ENCODE measurements around the gene PPP1R12B. TPM values are rescaled to one million over a fixed set of nuclear protein-coding genes. Genes with fewer than 3 reads are reported as not detected.
"Not testable (repeated sequence)": the region's sequence is repeated elsewhere in the genome, so short reads cannot be mapped to it uniquely, and the experiment has no call there.

PPP1R12B gene
- total RNA-seq, 3 donors from 2014 or later: 80.9 to 655 (median 89.0) TPM

DNA sequence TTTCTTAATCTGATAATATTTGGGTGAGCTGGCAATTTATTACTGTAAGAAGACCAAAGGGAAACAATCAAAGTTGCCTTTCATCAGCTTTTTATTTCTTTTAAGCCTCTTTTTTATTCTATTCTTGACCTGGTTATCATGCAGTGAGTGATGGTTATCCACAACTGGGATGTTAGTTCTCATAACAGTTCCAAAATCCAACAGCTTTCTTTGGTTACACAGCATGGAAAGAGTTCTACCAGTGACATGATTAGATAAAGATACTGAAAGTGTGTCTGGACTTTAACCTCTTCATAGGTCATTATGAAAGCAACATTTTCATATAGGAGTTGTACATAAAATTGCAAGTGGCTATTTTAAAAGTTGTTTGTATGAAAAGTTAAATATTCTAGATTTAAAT, 198.7 kb downstream of the PPP1R12B start:
- Histone ChIP-seq H3K36me3 (ENCODE audit: low read depth) (no peaks in the 10 kb centered on the region), H3K4me3 (no peak overlapping the region), H3K9me3 (no peaks in the 10 kb centered on the region), H3K4me1 (ENCODE audit: low read depth) (peaks cover 2% of the 10 kb centered on the region)
- DNase-seq (no peak), ATAC-seq (peak; percentile 36)
- intact Hi-C loops (cut with DNase I, micrococcal nuclease): no loop called here
- TF ChIP-seq, protein P1, sequence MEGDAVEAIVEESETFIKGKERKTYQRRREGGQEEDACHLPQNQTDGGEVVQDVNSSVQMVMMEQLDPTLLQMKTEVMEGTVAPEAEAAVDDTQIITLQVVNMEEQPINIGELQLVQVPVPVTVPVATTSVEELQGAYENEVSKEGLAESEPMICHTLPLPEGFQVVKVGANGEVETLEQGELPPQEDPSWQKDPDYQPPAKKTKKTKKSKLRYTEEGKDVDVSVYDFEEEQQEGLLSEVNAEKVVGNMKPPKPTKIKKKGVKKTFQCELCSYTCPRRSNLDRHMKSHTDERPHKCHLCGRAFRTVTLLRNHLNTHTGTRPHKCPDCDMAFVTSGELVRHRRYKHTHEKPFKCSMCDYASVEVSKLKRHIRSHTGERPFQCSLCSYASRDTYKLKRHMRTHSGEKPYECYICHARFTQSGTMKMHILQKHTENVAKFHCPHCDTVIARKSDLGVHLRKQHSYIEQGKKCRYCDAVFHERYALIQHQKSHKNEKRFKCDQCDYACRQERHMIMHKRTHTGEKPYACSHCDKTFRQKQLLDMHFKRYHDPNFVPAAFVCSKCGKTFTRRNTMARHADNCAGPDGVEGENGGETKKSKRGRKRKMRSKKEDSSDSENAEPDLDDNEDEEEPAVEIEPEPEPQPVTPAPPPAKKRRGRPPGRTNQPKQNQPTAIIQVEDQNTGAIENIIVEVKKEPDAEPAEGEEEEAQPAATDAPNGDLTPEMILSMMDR (IDR thresholded peaks at IDR 0.05): no peak

DNA sequence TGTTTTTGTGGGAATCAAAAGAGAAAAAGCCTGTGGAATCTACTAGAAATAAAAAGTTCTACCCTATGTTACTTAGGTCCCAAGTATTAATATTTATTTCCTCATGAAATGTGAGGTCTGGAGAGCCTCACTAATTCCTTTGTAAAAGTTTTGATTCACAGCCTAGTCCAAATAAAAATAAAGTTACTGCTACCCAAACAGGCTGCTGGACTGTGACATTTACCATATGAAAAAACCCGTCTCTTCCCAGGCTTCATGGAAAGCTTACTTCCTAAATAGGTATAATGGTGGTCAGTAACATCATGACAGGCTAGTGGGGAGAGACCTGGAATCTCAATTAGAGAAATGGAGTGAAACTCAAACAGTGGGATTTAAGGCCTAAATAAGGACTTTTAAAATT, 201.6 kb downstream of the PPP1R12B start:
- DNase-seq; intact Hi-C loops (cut with DNase I, micrococcal nuclease); H3K4me3 ChIP-seq; H3K36me3 ChIP-seq (ENCODE audit: low read depth); H3K9me3 ChIP-seq; H3K4me1 ChIP-seq (ENCODE audit: low read depth); ATAC-seq: not testable (repeated sequence)

DNA sequence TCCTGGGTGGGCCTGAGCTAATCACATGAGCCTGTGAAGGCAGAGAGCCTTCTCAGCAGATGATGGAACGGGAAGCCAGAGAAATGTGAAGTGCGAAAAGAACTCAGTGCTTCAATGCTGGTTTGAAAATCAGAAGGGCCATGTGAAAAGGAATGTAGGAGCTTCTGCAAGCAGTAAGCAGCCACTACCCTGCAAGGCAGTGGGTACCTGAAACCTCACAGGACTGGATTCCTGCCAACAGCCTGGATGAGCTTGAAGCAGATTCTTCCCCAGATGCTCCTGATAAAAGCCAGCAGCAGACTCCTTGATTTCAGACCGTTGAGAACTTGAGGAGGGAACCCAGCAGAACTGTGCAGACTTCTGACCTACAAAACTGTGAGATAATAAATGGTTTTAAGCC, 203.2 kb downstream of the PPP1R12B start:
- no peak overlapping the region for H3K4me3 ChIP-seq
- H3K4me1 ChIP-seq (ENCODE audit: low read depth): peaks cover 4% of the 10 kb centered on the region
- no peaks in the 10 kb centered on the region for H3K9me3 ChIP-seq
- ATAC-seq: no peak
- intact Hi-C loops (cut with DNase I, micrococcal nuclease): no loop called here
- DNase-seq: no peak
- TF ChIP-seq, protein P1 (IDR thresholded peaks at IDR 0.05): no peak
- no peaks in the 10 kb centered on the region for H3K36me3 ChIP-seq (ENCODE audit: low read depth)

DNA sequence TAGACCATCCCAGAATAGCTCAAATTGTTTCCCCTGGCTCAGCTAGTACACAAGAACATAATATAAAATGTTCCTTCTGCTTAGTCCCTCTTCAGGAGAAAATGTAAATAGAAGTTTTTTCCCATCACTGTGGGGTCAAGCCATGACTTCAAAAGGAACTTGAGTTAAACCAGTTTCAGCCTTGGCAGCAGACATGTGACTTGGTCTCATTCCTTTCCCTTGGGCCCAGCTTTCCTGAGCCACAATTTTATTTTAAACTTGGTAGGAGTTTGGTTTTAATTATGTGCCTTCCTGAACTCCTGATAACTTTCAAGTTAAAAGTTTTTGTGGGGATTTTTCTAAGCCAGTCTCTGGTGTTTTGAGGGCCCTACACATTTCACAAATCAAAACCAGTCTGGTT, 204.1 kb downstream of the PPP1R12B start:
- H3K36me3 ChIP-seq (ENCODE audit: low read depth); intact Hi-C loops (cut with DNase I, micrococcal nuclease); H3K4me3 ChIP-seq; ATAC-seq; H3K4me1 ChIP-seq (ENCODE audit: low read depth); DNase-seq; H3K9me3 ChIP-seq: not testable (repeated sequence)

DNA sequence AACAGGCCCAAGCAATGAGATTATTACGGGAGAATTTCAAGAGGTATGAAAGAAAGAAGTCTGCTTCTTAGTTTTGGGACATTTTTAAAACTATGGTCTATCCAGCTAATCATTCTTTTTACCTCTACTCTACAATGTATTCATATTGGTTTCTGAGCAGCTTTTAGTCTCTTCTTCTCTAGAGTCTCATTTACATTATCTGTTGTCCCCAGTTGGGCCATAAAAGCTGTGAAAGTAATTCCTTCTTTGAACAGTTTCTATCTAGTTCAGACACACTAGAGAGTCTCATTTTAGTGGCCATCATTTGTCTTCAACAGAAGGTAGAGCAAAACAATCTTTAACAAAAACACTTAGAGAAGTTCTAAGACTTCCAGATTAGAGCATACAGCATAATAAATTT, 204.6 kb downstream of the PPP1R12B start:
- intact Hi-C loops (cut with DNase I, micrococcal nuclease); H3K9me3 ChIP-seq; ATAC-seq; H3K4me3 ChIP-seq; H3K4me1 ChIP-seq (ENCODE audit: low read depth); DNase-seq; H3K36me3 ChIP-seq (ENCODE audit: low read depth): not testable (repeated sequence)

DNA sequence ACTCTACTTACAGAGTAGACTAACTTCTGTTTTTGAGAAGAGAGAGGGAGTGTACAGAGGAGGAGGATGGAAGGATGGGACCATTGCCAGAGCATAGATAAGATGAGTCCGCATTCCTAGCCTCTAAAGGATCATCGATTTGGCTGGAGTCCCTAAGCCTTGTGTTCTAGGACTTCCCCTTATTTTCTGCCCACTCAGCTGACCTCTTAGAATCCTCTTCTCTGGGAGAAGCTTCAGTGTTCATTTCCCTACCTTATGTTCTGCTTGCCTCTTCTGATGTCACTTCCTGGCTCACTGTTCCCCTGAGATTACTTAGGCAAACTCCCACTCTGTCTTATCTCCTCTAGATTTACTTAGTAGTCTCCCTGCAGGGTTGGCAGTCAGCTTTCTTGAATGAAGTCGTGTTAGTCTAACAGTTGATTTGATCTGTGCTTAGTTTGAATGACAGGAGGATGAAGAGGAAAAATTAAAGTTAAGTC, 205.1 kb downstream of the PPP1R12B start:
- TF ChIP-seq, protein P1 (IDR thresholded peaks at IDR 0.05): no peak
- Histone ChIP-seq H3K36me3 (ENCODE audit: low read depth) (no peaks in the 10 kb centered on the region), H3K4me1 (ENCODE audit: low read depth) (peaks cover 8% of the 10 kb centered on the region), H3K4me3 (no peak overlapping the region), H3K9me3 (no peaks in the 10 kb centered on the region)
- intact Hi-C loops (cut with DNase I, micrococcal nuclease): no loop called here
- peak in 1 of 3 donors; percentile 31 for DNase-seq
- peak; percentile 55 for ATAC-seq

DNA sequence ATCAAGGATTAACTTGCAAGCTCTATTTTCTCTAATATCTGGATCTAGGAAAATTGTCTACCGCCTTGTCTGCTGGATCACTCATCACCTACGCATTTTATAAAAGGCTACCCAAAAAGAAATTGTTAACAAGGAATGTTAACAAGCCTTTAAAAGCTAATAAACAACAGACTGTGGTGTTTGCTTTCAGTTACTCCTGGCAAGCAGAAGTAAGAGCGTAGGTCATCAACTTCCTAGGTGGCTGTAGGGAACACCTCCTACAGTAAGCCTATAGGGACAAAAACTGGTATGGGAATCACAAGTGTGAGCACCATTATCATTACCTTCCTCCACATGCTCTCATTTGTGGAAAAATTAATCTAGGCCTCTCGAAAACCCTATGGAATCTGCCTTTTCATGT, 206.1 kb downstream of the PPP1R12B start:
- H3K9me3 ChIP-seq; H3K4me3 ChIP-seq; intact Hi-C loops (cut with DNase I, micrococcal nuclease); H3K4me1 ChIP-seq (ENCODE audit: low read depth); H3K36me3 ChIP-seq (ENCODE audit: low read depth); DNase-seq: not testable (repeated sequence)
- ATAC-seq: peak; percentile 85

DNA sequence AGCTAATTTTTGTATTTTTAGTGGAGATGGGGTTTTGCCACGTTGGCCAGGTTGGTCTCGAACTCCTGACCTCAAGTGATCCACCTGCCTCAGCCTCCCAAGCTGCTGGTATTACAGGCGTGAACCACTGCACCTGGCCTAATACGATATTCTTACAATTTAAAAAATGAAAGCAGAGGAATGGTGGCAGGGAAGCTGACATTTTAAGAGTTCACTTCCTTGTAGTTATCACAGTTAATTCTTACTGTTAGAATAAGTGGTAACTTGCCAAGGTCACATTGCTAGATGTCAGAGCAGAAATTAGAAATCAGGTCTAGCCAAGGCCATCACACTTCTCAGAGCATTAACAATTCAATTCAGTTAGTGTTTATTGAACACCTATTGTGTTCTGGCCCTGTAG, 207.5 kb downstream of the PPP1R12B start:
- DNase-seq; intact Hi-C loops (cut with DNase I, micrococcal nuclease); H3K4me3 ChIP-seq; H3K9me3 ChIP-seq; H3K4me1 ChIP-seq (ENCODE audit: low read depth); H3K36me3 ChIP-seq (ENCODE audit: low read depth); ATAC-seq: not testable (repeated sequence)

DNA sequence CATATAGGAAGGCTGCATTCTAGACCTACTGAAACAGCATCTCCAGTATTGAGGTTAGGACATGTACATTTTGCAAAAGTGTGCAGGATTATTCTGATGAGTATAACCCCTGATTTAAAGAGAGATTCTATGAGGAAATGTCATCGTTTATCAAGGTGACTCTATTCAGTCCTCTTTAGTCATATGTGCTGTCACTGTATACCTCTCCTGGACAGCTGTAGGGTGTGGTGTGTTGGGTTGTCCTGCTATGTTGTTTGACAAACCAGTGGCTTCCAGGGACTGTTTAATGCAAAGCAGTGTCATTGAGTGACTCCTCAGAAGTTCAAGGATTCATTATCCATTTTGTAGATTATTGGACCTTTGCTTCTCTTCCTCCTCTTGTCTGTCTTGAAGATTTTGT, 209.2 kb downstream of the PPP1R12B start:
- DNase-seq; intact Hi-C loops (cut with DNase I, micrococcal nuclease); H3K36me3 ChIP-seq (ENCODE audit: low read depth); H3K4me3 ChIP-seq; H3K9me3 ChIP-seq; H3K4me1 ChIP-seq (ENCODE audit: low read depth): not testable (repeated sequence)
- peak; percentile 86 for ATAC-seq

All from mucosa of descending colon (tissue), 3 donors.